Measurements from ENCODE around the gene PSKH1.
"Not testable (repeated sequence)": the region's sequence is repeated elsewhere in the genome, so short reads cannot be mapped to it uniquely, and the experiment has no call there.

Gene PSKH1

DNA sequence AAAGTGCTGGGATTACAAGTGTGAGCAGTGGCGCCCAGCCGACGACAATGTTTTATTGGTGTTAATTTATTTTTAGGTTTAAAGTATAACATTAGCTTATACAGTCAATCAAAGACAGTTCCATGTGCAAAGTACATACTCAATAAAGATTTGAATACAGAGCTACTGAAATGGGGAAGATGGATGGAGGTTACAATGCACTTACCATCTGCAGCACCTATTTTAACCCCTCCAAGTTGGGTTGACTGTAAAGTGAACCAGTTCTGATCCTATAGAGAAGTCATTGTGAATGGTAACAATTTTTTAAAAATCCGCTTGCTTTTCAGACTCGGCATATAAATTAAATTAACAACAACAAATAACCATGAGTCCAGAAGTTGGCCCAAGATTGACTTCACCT is 679 bp upstream of the PSKH1 start:
- DNase-seq = no peak

DNA sequence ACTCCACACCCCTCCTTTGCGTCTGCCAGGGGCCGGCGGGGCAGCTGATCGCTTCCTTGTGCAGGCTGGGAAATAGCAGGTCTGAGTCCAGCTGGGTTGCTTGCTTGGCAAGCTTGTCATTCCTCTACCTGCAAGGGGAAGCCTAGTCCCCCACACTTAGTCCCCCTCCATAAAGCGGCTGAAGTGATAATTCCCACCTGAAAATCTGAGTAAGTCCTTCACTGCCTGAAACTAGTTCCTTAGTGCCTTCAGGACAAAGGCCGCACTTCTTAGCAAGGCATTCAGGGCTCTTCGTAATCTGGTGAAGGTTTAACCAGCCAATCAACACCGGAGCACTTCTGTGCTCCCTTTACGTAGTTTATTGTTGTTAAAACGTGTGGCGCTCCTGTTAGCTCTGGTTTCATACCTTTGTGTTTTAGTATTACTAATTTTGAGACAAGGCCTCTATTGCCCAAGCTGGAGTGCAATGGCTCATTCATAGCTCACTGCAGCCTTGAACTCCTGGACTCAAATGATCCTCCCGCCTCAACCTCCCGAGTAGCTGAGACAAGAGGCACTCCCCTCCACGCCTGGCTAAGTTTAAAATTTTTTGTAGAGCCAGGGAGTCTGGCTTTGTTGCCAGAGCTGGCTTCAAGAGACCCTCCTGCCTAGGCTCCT is 817 bp downstream of the PSKH1 start:
- DNase-seq = peak; percentile 27

DNA sequence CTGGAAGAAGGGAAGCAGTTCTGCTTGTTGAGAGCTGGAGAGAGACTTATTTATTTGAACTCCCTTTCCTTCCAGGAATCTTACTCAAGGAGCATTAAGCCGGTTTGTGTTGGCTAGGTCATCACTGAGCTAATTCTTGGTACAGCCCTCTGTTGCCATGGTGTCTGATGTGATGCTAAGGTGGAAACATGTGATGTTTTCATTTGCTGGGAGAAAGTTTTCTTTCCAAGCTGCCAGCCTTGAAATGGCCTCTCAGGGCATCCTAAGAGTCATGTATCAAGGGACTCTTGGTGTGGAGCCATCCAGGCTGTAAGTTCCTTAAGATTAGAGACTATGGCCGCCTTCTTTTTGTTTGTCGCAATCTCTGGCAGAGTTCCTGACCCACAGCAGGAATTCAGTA is 4.2 kb downstream of the PSKH1 start:
- DNase-seq = no peak

DNA sequence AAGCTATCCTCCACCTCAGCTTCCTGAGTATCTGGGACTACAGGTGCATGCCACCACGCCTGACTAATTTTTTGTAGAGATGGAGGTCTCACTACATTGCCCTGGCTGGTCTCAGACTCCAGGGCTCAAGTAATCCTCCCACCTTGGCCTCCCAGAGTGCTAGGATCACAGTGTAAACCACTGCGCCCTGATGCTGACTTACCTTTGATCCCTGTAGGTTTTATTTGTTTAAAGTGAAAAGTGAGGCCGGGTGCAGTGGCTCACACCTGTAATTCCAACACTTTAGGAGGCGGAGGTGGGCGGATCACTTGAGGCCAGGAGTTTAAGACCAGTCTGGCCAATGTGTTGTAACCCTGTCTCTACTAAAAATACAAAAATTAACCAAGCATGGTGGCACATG is 8.7 kb downstream of the PSKH1 start:
- DNase-seq = no peak

DNA sequence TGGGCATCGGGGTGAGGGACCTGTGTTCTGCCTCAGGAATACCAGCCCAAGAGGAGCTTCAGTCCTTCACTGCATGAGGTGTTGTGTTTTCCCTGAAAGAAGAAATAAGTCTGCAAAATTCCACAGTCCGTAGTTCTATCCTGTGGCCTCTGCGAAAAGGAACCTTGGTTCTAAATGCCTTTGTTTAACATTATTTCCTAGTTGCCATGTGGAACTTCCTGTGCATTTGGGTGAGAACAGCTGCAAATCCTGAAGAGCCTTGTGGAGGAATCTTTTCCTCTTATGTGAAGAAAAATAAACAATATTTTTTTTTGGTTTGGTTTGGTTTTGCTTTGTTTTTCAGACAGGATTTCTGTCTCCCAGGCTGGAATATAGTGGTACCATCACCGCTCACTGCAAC is 9.8 kb downstream of the PSKH1 start:
- no peak for DNase-seq

DNA sequence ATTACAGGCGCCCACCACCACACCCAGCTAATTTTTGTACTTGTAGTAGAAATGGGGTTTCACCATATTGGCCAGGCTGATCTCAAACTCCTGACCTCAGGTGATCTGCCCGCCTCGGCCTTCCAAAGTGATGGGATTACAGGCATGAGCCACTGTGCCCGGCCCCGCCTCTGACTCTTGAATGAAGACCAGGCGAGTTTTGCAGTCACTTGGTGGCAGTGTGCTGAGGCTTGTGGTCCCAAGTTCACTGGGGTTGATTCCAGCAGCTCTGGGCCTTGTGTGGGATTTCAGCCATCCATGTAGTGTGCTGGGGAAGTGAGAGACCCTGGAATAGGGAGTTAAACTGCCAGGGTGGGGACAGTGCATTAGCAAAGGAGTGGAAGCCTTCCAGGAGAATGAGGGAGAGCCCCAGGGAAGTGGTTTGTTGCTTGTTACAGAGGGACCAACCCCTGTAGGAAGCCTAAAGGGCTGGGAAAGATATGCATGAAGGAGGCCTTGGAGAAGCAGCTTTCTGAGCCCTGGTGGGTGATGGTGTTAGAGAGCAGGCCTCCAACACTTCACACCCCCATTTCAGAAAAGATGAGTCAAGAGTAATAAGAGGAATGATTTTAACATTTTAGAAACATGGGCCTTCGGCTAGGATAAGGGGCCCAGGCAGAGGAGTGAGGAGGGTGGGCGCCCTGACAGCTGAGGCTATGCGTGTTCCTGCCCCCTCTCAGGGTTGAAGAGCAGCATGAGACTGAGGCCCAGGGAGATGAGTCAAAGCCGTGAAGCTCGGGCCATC is 14.5 kb downstream of the PSKH1 start:
- DNase-seq = no peak

DNA sequence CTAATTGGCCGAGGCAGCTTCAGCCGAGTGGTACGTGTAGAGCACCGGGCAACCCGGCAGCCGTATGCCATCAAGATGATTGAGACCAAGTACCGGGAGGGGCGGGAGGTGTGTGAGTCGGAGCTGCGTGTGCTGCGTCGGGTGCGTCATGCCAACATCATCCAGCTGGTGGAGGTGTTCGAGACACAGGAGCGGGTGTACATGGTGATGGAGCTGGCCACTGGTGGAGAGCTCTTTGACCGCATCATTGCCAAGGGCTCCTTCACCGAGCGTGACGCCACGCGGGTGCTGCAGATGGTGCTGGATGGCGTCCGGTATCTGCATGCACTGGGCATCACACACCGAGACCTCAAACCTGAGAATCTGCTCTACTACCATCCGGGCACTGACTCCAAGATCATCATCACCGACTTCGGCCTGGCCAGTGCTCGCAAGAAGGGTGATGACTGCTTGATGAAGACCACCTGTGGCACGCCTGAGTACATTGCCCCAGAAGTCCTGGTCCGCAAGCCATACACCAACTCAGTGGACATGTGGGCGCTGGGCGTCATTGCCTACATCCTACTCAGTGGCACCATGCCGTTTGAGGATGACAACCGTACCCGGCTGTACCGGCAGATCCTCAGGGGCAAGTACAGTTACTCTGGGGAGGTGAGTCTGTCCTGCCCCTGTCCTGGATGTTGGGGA is 16.1 kb downstream of the PSKH1 start:
- no peak for DNase-seq

DNA sequence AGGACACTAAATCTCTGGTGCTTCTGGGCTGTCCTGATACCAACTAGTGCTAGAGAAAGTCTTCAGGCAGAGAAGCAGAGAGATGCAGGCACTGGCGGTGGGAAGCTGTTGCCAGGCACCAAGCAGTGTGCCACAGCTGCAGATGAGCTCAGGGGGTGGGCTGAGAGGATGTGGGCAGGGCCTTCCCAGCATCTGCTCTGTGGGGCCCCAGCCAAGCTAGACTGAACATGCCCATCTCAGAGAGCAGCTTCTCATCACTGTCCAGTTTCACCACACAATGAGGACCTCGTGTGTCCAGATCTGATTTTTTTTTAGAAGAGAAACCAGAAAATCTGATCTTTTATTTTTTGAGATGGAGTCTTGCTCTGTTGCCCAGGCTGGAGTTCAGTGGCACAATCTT is 17.1 kb downstream of the PSKH1 start:
- no peak for DNase-seq

DNA sequence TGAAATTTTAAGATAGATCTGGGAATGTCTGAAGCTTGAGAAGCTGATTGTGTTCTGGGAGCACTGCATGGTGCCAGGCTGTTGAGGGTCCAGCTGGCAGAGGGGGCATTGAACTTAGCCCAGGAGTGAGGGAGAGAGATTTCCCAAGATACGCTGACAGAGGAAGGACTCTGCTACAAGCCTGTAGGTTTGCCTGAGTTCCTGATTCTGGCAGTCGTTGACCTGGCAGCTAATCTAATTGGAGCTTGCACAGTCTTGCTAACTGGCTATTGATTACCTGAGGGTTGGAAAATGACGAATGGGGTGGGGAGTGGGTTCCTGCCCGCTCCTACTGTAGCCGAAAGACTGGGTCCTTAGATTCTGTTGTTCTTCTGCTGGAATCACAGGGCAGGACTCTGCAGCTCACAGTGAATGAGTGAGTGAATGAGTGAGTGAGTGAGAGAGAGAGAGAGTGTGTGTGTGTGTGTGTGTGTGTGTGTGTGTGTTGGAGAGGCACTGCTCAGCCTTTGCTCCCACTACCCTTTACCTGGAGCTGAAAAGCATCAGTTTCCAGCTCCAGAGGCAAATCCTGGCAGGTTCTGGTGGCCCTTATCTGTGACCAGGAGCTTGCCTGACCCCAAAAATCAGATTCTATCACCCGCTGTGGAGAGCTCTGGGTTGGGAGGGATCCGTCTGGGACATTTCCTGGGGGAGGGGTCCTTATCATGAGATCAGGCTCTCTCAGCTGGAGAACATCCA is 21.9 kb downstream of the PSKH1 start:
- no peak for DNase-seq

DNA sequence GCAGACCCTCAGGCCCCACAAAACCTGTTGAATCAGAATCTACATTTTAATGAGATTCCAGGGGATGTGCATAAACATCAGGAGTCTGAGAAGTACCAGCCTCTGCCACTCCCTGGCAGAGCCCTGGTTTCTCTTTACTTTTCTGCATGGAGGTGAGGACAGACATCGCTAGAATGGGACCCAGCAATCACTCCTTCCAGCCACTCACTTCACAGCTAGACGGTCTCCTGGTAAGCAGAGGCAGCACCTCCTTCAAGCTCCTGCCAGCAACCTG is 22.4 kb downstream of the PSKH1 start:
- DNase-seq = not testable (repeated sequence)

DNA sequence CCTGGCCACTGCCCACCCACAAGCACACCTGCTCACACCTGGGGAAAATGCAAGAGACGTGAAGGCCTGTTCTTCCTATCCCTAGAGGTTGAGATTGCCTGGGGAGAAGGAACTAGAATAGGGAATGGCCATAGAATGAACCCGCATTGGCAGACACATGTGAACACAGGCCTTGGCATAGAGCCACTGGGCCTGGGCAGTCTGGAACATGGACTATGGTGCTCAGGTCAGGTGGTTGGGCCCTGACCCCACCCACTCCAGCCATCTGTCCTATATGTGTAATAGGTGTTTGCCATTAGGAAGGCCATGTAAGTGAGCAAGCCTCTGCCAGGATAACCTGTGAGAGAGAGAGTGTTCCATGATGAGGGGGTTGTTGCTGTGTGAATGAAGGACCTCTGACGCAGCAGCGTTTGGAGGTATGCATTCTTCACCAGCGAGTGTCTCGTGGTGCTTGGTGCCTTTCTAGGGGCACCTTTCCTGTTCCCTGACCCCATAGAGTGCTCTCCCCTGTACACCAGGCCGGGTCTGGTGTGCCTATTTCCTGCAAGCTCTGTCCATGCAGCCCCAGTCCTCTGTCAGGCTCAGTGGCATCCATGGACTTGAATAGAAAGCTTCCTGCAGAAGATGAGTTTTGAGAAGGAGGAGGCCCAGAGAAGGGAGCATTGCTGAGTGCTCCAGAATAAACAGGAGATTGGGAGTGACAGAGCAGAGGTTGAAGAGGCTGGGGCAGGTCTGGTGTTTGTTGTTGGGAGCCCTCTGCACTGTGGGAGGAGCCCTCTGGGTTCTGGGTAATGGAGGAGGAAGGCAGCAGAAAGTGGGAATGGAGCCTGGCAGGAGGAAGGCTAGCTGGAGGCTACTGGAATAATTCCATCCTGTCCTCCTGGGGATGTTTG is 23.0 kb downstream of the PSKH1 start:
- DNase-seq = no peak

DNA sequence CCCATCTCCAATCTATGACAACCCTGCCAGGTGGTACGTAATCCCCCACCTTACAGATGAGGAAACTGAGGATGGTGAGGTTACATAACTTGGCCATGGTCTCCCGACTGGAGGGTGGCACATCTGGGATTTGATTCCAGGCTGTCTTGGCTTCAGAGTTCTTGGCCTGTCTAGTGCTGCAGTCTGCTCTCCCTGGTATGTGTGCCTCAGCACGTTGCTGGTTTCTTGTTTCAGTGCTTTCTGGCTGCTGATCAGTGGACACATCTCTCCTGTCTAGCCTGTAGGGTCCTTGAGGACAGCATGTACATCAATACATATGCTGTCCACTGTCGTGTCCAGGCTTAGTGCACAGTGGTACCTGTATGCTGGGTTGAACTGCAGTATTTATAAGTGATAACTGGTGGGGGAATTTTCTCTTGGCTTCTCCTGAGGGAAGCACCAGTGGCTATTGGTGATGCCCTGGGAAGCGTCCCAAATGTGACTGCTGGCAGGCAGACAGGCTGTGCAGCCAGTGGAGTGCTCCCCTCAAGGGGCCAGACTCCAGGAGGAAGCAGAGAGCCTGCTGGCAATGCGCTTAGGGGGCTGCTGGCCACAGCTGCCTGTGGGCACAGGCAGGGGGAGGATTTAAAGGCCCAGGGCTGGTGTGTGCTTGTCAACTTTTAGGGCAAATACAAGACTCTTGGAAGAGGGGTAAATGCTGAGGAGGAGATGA is 24.2 kb downstream of the PSKH1 start:
- DNase-seq = no peak

DNA sequence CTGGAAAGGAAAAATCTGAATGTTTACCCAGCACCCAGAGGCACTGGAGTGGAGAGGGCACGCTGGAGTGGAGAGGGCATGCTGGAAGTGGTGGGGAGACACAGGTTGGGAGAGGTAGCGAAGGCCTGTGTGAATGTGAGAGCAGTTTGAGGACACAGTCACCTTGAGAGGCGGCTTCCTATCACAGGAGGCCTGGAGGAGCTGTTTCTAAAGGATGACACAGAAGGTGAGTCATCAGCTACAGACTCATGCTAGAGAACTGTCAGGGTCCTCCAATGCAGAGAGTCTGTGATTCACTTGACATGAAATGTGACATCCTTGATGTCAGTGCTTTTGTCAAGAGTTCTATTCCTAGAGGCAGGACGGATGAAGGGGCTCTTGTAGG is 24.8 kb downstream of the PSKH1 start:
- DNase-seq = no peak

DNA sequence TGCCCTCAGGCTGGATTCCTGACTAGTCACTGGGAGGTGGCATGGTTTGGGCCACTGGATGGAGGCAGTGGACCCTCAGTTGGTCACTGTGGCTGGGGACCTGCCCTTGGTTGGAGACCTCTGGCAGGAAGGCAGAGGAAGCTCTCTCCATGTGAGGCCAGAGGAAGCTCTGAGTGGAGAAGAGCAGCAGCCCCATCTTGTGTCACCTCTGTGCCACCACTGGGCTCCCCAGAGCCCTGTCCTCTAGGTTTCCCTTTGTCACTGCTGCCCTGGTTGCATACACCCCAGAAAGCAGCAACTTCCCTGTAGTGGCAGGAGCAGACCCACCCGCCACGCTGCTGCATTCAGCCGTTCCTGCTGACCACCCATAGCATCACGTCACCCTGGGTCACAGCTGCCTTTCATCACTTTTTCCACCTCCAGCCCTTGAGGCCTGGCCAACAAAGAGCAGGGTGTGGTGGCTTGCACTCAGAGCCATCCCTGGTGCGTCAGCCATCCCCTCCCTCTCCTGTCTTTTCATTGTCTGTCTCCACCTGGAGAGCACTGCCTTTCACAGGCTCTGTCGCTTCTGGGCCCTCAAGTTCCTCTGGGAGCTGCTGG is 26.7 kb downstream of the PSKH1 start:
- DNase-seq = no peak

DNA sequence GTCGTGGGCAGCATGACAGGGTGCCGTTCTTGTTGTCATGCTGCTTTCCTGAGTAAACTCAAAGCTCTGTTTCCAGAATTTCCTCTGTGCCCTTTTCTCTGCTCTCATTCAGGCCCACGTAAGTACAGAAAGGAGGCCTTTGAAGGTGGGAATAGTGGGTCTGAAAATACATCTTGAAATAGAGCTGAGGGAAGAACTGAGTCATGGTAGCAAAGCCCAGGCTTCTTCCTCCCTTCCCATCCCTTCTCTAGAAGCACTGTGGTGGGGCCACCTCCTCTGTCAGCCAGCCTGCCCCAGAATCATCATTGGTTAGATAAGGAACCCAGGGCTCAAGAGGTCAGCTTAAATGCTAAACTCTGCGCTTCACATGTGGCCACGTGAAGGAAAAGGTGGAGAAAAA is 29.2 kb downstream of the PSKH1 start:
- no peak for DNase-seq

DNA sequence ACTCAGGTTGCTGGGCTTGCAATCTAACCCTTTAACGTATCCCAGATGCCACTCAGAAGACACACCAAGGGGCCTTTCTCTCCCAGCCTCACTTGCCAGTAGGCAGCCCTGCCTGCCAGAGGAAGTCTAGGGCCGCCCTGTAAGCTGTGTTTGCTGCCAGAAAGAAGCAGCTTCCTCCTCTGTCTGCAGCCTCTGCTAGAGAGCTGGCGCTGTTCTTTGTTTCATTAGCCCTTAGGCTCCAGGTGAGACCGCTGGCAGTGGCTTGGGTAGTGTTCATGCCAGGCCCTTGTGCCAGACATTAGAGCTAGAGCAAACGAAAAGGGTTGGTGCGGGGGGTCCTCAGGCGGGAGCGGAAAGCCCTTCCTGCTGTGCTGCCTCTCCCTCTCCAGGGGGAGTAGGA is 29.7 kb downstream of the PSKH1 start:
- no peak for DNase-seq

DNA sequence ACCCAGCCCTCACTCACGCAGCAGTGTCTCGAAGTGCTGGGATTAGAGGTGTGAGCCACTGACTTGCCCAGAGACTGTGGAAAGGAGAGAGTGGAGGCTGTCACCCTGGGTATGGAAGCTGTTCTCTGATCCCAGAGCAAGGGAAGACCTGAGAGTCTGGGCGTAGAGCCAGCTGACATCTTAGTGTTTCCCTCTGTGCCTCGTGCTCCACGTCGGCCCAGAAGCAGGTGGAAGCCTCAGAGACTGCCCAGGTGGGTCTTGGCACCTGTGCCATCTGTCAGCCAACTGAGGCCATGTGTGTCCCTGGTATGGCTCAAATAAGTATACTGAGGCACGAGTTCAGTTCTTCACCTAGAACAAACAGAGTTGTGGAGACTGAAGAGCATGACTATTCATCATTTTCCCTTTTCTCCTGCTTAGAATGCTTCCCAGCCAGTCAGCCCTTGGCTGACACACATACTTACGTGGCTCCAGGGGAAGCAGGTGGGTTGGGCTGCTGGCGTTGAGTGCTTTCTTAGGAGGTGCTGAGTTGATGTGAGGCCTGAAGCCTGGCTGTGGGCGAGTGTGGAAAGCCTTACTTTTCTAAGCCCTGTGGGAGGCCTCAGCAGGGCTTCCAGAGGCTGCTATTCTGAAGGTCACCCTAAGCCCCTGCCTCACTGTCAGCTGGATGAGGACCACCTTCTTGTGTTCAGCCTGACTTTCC is 30.5 kb downstream of the PSKH1 start:
- no peak for DNase-seq

DNA sequence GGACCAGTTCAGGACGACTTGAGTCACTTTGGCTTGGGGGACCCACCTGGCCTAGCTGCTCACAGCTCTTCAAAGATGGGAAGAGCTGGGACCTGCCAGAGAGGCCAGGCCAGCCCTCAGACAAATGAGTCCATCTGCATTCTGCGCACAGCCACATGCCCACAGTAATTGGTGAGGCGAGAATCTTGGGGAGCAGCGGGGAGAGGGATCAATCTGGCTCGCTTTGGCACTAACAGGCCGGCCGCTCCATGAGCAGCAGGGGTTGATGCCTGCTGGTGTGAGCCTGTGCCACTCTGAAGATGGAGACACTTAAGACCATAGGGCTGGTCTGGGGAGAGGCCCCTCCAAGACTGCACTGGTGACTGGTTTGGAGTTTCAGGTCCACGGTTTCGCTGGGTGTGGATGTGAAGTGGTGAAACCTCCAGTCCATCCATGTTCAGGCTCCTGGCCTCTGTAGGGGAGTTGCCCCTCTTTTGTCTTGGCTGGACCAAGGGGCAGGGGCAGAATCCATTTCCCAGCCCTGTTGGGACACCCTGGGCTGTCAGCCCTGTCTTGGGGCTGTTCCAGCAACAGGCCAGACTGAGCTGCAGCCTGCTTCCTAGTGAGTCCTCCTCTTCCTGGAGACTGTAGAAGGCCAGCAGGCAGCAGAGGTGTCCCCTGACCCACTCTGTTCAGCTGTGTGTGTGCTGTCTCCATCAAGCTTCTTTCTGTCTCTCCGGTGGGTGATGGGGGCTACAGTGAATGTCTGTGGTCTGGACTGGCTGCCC is 31.3 kb downstream of the PSKH1 start:
- no peak for DNase-seq

DNA sequence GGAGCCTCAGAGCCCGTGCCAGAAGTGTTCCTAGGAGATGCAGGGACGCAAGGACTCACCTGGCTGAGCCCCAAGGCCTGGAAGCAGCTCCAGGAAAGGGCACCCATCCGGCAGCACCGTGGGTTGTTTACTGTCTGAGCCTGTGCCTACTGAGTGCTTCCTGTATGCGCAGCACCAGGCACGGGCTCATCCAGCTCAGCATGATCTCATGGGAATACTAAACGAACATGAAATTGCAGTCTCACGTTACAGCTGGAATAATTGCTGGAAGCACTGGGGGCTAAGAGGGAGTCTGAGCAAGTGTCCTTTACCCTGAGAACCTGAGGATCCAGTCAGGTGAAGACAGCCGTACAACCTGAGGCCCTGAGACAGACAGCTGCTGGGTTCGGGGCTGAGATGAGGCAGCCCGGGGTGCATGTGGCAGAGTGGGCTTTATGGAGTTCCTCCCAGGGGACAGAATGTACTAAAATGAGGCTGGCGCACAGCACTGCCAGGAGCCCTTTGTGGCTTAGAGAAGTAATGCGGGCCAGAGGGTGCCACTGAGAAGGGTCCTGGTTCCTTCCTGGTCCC is 33.2 kb downstream of the PSKH1 start:
- peak; percentile 31 for DNase-seq
